ENCODE data around the gene THAP12.

DNA sequence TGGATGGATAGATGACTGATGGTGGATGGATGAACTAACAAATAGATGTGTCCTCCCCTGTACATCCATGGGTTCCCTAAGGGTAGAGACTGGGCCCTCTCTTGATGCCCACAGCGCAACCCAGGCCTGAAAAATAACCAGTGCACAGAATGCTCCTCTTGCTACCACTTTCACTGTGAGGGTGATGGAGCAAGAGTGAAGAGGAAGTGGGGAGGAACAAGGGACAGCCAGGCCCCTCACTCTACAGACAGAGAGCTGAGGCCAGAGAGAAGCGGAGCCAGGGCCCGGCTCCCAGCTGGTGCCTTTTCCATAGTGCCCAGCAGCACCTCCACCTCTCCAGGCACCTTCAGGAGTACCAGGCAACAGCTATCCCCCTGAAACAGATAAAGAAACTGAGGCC is 67.7 kb downstream of the THAP12 start:
- TF ChIP-seq, protein P1, sequence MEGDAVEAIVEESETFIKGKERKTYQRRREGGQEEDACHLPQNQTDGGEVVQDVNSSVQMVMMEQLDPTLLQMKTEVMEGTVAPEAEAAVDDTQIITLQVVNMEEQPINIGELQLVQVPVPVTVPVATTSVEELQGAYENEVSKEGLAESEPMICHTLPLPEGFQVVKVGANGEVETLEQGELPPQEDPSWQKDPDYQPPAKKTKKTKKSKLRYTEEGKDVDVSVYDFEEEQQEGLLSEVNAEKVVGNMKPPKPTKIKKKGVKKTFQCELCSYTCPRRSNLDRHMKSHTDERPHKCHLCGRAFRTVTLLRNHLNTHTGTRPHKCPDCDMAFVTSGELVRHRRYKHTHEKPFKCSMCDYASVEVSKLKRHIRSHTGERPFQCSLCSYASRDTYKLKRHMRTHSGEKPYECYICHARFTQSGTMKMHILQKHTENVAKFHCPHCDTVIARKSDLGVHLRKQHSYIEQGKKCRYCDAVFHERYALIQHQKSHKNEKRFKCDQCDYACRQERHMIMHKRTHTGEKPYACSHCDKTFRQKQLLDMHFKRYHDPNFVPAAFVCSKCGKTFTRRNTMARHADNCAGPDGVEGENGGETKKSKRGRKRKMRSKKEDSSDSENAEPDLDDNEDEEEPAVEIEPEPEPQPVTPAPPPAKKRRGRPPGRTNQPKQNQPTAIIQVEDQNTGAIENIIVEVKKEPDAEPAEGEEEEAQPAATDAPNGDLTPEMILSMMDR (IDR thresholded peaks at IDR 0.05), result no peak
- no peak for TF ChIP-seq POLR2A (IDR thresholded peaks at IDR 0.05)

Data from right lobe of liver (tissue), 4 donors.